Heart left ventricle (tissue), 13 donors: ENCODE measurements around the gene PDE11A.

Experiments used
- POLR2A ChIP-seq, 2 donors: fragments of 450-650 bp; IDR thresholded peaks; one replicate each; pipeline ENCODE4 v1.6.1; 2017; ENCODE audit warnings: antibody characterized with exemption in 2 of 2, mild to moderate bottlenecking in 2 of 2, moderate library complexity in 2 of 2
- TF ChIP-seq, protein P1 (sequence below), 12 donors: fragments of 200-600 bp; sonication (generic) in 4 of 12; IDR thresholded peaks; one replicate each; pipeline versions ENCODE4 v1.5.0 to v1.8.0; 2018 to 2022; ENCODE audit warnings: antibody characterized with exemption in 12 of 12, mild to moderate bottlenecking in 5 of 12
- donor health status: ischemic (EF 13 %, LVEDD 7.1; RV severe dilation, severe dysfunction).
- donor health status: DM: no; HTN: yes; CAD: no.
- donor health status: DM: no; HTN: no; CAD: no.
- donor health status: ischemic (EF 25% LVEDD 6.9; RV normal size, moderate dysfunction).
- donor health status: ischemic (EF 25% LVEDD 5.7; RV mildly dilated, moderate dysfunction).
- donor health status: ischemic (EF 35%, LVEDD 5.7; RV mildly dilated, moderate dysfunction).
- donor health status: nonischemic (EF 11% LVEDD 7.7; RV severe dilation, severe dysfunction).
- donor health status: DM: yes; HTN: yes; CAD: no.
- donor health status: PGD.
- donor health status: ischemic (EF 29% LVEDD 5.4; RV normal size, mild dysfunction).
- donor health status: nonischemic (EF 23%, LVEDD 6.1; RV moderate dilation, normal function).

DNA sequence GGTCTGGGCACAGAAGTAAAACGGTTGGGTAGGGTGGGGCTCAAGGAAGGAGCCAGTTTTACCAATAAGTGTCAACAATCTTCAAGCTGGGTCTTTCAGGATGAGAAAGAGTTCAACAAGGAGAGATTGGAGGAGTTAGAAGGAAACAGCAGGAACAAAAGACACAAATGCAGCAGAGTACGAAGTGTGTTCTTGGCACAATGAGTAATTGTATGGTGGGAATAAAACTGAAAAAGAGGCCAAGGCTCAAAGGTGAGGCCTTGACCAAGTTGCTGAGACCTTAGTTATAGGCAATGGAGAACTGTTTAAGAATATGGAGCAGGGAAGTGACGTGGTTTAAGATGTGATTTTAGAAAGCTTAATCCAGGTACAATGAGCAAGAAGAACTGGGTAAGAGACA is 230.3 kb downstream of the PDE11A start:
- TF ChIP-seq, protein P1, sequence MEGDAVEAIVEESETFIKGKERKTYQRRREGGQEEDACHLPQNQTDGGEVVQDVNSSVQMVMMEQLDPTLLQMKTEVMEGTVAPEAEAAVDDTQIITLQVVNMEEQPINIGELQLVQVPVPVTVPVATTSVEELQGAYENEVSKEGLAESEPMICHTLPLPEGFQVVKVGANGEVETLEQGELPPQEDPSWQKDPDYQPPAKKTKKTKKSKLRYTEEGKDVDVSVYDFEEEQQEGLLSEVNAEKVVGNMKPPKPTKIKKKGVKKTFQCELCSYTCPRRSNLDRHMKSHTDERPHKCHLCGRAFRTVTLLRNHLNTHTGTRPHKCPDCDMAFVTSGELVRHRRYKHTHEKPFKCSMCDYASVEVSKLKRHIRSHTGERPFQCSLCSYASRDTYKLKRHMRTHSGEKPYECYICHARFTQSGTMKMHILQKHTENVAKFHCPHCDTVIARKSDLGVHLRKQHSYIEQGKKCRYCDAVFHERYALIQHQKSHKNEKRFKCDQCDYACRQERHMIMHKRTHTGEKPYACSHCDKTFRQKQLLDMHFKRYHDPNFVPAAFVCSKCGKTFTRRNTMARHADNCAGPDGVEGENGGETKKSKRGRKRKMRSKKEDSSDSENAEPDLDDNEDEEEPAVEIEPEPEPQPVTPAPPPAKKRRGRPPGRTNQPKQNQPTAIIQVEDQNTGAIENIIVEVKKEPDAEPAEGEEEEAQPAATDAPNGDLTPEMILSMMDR (IDR thresholded peaks at IDR 0.05) = no peak
- no peak for TF ChIP-seq POLR2A (IDR thresholded peaks at IDR 0.05)
